Measurements from ENCODE around the gene SFXN2. TPM values are rescaled to one million over a fixed set of nuclear protein-coding genes. Genes with fewer than 3 reads are reported as not detected.

SFXN2 gene
- total RNA-seq, 1 experiment from 2014 or later = 5.4 TPM

DNA sequence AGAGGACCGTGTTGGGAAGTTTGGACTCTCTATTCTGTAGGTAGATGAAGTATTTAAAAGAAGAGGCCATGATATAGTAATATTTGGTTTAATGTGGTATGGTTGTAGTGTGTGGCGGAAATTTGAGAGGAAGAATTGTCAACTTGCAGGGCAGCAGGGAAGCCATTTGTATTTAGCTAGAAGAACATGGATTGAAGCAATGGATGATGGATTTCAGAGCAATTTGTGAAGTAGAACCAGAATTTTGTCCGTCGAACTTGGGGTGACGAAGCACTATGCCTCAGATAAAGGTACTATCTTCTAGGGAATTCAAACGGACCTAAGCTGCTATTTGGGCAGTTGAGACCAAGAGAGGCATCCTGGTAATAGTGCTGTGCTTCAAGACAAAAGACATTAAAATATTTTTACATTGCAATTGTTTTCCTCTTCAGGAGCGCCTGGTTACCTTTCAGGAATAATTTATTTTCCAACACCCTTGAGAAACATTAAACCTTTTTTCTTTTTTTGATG lies 28.7 kb downstream of the SFXN2 start:
- peaks cover 26% of the 10 kb centered on the region for H3K79me2 ChIP-seq (ENCODE audit: low read depth)
- intact Hi-C loops (cut with micrococcal nuclease; ENCODE audit: unreplicated experiment) = loop anchor here (5.0 kb wide), 1 partner anchor 74 kb away; no protein-coding TSS in a partner anchor
- H3K36me3 ChIP-seq (ENCODE audit: low read depth) = no peaks in the 10 kb centered on the region
- peak overlapping the region; percentile 75 for H3K4me2 ChIP-seq
- H3K27me3 ChIP-seq (ENCODE audit: insufficient read depth, low read depth) = no peaks in the 10 kb centered on the region
- H3K9me2 ChIP-seq (ENCODE audit: insufficient read depth) = no peaks in the 10 kb centered on the region
- no peak for TF ChIP-seq EZH2 (IDR thresholded peaks at IDR 0.05; ENCODE audit: low read depth)
- TF ChIP-seq, protein P1, sequence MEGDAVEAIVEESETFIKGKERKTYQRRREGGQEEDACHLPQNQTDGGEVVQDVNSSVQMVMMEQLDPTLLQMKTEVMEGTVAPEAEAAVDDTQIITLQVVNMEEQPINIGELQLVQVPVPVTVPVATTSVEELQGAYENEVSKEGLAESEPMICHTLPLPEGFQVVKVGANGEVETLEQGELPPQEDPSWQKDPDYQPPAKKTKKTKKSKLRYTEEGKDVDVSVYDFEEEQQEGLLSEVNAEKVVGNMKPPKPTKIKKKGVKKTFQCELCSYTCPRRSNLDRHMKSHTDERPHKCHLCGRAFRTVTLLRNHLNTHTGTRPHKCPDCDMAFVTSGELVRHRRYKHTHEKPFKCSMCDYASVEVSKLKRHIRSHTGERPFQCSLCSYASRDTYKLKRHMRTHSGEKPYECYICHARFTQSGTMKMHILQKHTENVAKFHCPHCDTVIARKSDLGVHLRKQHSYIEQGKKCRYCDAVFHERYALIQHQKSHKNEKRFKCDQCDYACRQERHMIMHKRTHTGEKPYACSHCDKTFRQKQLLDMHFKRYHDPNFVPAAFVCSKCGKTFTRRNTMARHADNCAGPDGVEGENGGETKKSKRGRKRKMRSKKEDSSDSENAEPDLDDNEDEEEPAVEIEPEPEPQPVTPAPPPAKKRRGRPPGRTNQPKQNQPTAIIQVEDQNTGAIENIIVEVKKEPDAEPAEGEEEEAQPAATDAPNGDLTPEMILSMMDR (conservative IDR thresholded peaks at IDR 0.05) = no peak
- ChIA-PET CTCF (interaction anchor here (0.7 kb wide), 1 partner anchor 489 kb away, joined by 5 read pairs; no protein-coding TSS in a partner anchor), POLR2A (ENCODE audit: unreplicated experiment) (interaction anchor here (0.6 to 0.7 kb wide), 2 partner anchors 535 to 811 kb away, joined by 4 to 12 read pairs; no protein-coding TSS in a partner anchor)
- 0 out of 2 replicates have a peak, but pooled peaks cover 12% of the 10 kb centered on the region for H3K4me1 ChIP-seq (replicated peaks; ENCODE audit: insufficient read depth)
- no peaks in the 10 kb centered on the region for H3K9me3 ChIP-seq (ENCODE audit: insufficient read depth, low read depth)
- no TSS peak for BruUV-seq (replicated peaks)
- no peaks in the 10 kb centered on the region; the same call in 1 of the 2 replicates for H3F3A ChIP-seq (ENCODE audit: insufficient read depth, low read depth)
- no peaks in the 10 kb centered on the region for H4K20me1 ChIP-seq (ENCODE audit: insufficient read depth)
- no peak for DNase-seq
- H2AFZ ChIP-seq = peak overlapping the region; percentile 83
- peak overlapping the region; percentile 30; the same call in 1 of the 2 replicates for H3K4me3 ChIP-seq
- H3K27ac ChIP-seq = no peak overlapping the region

DNA sequence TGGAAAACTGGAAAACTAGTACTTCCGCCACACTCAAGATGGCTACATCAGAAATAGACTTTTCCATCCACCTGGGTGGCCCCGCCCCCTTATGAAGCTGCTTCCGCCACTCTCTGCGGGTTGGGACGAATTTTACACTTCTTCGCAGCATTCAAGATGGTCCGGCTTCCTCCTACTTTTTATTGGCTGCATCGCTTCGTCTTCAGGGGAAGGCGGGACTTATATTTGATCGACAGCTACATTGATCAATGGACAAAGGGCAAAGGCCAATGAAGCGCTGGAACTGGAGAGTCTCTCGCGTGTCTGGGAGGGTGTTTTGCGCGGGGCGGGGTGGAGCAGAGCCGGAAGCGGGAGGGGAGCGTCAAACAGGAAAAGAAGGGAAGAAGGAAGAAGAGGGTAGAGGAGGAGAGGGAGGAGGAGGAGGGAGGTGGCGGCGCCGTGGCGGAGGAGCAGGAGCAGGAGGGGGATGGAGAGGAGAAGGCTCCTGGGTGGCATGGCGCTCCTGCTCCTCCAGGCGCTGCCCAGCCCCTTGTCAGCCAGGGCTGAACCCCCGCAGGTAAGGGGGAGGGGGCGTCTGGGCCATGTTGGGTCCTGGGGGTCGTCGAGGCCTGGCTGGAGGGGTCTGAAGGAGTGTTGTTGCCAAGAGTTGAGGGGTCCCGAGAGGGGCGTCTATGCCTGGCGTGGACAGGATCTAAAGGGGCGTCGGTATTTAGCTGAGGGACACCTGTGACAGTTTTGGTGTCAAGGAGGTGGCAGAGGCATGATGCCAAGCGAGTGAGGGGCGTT lies 29.3 kb downstream of the SFXN2 start, which contains the start of gene WBP1L:
Gene WBP1L, plus strand, starts transcription at position 361 of the 786 bp plus-strand sequence. Its CDS starts 106 bp downstream, at position 467.
- peak within 1 kb of the TSS; percentile 84 for H2AFZ ChIP-seq
- no peaks in the 10 kb centered on the region for H3K9me2 ChIP-seq (ENCODE audit: insufficient read depth)
- no peaks in the 10 kb centered on the region for H3K9me3 ChIP-seq (ENCODE audit: insufficient read depth, low read depth)
- ChIA-PET CTCF (interaction anchor here (0.5 to 0.7 kb wide), 3 partner anchors 97 to 490 kb away, joined by 5 to 6 read pairs (median 5); no protein-coding TSS in a partner anchor), POLR2A (ENCODE audit: unreplicated experiment) (interaction anchor here (0.5 to 0.7 kb wide), 3 partner anchors 138 to 811 kb away, joined by 4 to 12 read pairs (median 4); no protein-coding TSS in a partner anchor)
- intact Hi-C loops (cut with micrococcal nuclease; ENCODE audit: unreplicated experiment) = loop anchor here (5.0 kb wide), 1 partner anchor 74 kb away; no protein-coding TSS in a partner anchor
- H3F3A ChIP-seq (ENCODE audit: insufficient read depth, low read depth) = no peaks in the 10 kb centered on the region; the same call in 1 of the 2 replicates
- DNase-seq = peak; percentile 89 to 96
- TF ChIP-seq EZH2 (IDR thresholded peaks at IDR 0.05; ENCODE audit: low read depth) = no peak
- TF ChIP-seq, protein P1 (conservative IDR thresholded peaks at IDR 0.05) = no peak
- H3K36me3 ChIP-seq (ENCODE audit: low read depth) = no peaks in the 10 kb centered on the region
- 0 out of 2 replicates have a peak, but pooled peaks cover 12% of the 10 kb centered on the region for H3K4me1 ChIP-seq (replicated peaks; ENCODE audit: insufficient read depth)
- H3K4me3 ChIP-seq = peak within 1 kb of the TSS; percentile 86
- BruUV-seq (replicated peaks) = no TSS peak
- H3K4me2 ChIP-seq = peak within 1 kb of the TSS; percentile 86
- no peaks in the 10 kb centered on the region for H4K20me1 ChIP-seq (ENCODE audit: insufficient read depth)
- H3K79me2 ChIP-seq (ENCODE audit: low read depth) = peaks cover 26% of the 10 kb centered on the region
- no peak within 1 kb of the TSS for H3K27ac ChIP-seq
- H3K27me3 ChIP-seq (ENCODE audit: insufficient read depth, low read depth) = no peaks in the 10 kb centered on the region

GRCh38 chr10:102744374-102745051 lies 30.1 kb downstream of the SFXN2 start:
- Histone ChIP-seq H3F3A (ENCODE audit: insufficient read depth, low read depth) (no peaks in the 10 kb centered on the region), H3K27me3 (ENCODE audit: insufficient read depth, low read depth) (no peaks in the 10 kb centered on the region), H2AFZ (peak overlapping the region; percentile 84; the same call in 1 of the 2 replicates), H3K79me2 (ENCODE audit: low read depth) (peaks cover 26% of the 10 kb centered on the region), H4K20me1 (ENCODE audit: insufficient read depth) (no peaks in the 10 kb centered on the region), H3K4me2 (peak overlapping the region; percentile 86), H3K4me3 (peak overlapping the region; percentile 86), H3K4me1 (replicated peaks; ENCODE audit: insufficient read depth) (0 out of 2 replicates have a peak, but pooled peaks cover 12% of the 10 kb centered on the region), H3K36me3 (ENCODE audit: low read depth) (no peaks in the 10 kb centered on the region), H3K27ac (no peak overlapping the region), H3K9me2 (ENCODE audit: insufficient read depth) (no peaks in the 10 kb centered on the region), H3K9me3 (ENCODE audit: insufficient read depth, low read depth) (no peaks in the 10 kb centered on the region)
- ChIA-PET CTCF (interaction anchor here (0.5 kb wide), 1 partner anchor 152 kb away, joined by 6 read pairs; no protein-coding TSS in a partner anchor), POLR2A (ENCODE audit: unreplicated experiment) (interaction anchor here (0.5 kb wide), 1 partner anchor 138 kb away, joined by 4 read pairs; no protein-coding TSS in a partner anchor)
- no peak for TF ChIP-seq EZH2 (IDR thresholded peaks at IDR 0.05; ENCODE audit: low read depth)
- TF ChIP-seq, protein P1 (conservative IDR thresholded peaks at IDR 0.05) = no peak
- intact Hi-C loops (cut with micrococcal nuclease; ENCODE audit: unreplicated experiment) = loop anchor here (5.0 kb wide), 1 partner anchor 73 kb away; no protein-coding TSS in a partner anchor
- DNase-seq = no peak
- TSS peak; percentile 55 for BruUV-seq (replicated peaks)

All from PC-9 (cell line).